Activated T-cell treated with anti-CD3 and anti-CD28 coated beads for 4 hours (primary cell): ENCODE results near the gene PROSER3.

Source experiments
- DNase-seq: peaks from one replicate; pipeline ENCODE4 v3.0.0-alpha.2; 2020

PROSER3 gene

DNA sequence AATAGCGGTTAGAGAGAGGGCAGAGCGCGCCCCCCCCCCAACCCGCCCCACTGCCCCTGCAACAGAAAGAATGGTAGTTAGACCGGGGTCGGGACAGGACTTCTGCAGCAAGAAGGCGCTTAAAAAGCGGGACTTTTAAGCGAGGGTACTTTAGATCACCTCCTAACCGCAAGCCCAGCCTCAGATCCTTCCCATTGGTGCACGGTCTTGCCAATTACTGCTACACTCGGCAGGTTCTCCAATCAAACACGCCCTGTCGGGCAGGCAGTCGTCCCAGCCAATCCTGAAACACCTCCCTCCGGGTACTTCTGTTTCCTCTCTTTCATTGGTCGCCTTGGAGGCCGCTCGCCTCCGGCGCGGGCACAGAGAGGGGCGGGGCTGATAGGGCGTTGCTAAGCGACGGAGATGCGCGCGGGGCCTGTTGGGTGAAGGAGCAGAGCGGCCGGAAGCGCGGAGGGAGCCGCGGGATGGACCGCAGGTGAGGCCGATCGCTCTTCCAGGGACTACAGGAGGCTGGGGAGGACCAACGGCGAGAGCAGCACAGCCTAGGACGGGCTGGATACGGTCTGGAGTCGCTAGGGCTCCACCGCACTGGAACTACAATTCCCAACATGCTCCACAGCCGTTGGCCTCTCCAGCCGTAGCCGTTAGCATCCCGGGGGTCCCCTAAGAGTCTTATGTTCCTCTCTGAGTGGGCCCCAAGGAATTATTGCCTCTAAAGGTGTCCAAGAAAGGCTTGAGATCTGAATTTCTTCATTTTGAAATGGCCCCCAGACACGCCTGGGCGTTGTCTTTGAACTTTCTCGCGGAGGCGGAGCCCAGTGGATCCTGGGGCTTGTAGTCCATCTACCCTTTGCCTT lies at the start of gene PROSER3:
Gene PROSER3 (plus strand): TSS at position 428 of the 860 bp plus-strand sequence. CDS start 40 bp downstream, at position 468.
- peak; percentile 98 for DNase-seq

DNA sequence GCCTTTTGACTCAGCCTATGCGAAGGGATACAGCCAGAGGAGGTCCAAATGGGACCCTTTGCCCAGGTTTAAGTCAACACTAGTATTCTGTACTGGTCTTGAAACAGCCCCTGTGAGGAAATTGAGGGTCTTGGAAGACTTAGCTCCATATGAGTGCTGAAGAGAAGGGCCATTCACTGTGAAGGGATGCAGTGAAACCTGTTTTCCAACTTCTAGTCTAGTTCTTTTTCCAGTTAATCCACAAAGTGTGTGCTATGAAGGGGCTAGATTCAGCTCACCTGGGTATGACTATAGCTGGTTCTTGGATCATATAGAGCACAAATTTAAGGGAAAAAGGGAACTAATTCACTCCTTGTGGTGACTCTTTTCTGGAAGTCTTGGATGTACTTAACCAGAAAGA lies 49.6 kb upstream of the PROSER3 start:
- no peak for DNase-seq

DNA sequence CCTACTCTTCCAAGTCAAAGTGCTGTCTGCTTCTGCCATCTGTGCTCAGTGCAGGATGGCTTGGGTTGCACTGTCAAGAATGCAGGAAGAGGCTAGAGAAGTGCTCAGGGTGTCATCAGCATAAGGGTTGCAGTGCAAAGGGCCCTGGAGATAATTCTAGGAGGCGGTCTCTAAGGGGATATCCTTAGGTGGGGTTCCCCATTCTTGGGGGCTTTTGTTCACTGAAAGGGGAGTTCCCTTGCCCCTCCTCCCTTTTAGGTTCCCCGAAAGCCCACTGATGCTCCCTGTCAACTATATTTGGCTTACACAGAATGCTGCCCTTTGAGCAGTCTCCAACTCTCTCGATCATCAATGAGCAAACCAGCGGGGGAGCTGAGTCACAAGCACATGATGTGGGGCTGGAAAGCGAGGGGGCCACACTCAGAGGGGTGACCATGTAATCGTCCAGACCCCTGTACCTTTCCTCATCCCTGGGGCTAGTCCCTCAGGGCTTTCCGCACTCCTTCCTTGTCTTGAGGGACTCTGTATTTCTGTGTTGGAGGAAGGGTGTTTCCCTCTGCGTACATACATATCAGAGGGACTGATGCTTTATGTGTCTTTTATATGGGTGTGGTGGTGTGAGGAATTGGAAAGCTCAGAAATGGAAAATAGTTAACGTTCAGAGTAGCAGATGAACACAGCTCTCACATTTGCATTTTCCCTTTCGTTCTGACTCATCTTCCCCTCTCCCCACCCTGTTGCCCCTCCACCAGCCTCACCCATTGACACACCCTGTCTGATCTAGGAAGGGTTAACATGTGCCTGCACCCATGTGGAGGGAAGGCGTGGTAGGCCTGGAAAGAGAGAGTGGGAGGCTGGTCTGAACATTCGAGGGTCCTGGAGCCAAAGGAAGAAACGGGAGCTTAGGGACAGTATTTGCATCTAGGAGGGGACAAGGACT lies 46.9 kb upstream of the PROSER3 start:
- DNase-seq: peak; percentile 43

DNA sequence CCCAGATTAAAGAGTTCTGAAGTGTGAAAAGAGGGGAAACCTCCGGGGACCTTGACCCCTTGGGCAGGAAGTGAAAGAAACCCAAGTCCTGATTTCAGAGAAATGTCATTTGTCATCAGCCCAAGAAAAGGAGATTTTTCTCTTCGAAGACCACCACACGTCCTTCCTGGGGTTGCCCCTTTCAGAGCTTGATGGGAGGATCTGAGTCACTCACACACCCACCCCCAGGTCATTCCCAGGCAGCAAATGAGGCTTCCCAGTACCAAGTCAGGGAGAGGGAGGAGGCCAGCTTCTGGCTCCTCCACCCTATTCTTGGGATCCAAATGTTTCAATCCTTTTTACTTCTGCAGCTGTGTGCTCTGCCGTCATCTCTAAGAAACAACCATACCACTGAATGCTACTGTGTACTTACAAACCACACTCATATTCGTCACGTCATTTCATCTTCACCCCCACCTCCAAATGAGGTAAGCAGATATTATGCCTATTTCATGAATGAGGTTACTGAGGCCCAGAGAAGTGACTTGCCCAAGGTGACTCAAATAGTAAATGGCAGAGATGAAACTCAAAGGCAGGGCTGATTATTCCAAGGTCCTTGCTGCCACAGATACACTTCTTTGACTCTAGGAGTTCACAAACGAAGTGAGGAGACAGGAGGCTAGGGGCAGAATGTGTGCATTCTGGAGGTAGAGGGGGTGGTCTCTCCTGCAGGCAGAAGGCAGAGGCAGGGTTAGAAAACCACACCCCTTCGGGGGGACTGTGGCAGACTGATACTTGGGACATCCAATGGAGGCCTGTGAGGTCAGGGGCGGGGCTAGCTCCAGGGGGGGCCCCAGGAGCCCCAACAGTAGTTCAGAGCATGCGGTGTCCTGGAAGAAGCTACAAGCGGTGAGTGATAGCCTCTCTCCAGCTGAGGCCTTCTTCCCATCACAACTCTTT lies 45.1 kb upstream of the PROSER3 start:
- DNase-seq: no peak

DNA sequence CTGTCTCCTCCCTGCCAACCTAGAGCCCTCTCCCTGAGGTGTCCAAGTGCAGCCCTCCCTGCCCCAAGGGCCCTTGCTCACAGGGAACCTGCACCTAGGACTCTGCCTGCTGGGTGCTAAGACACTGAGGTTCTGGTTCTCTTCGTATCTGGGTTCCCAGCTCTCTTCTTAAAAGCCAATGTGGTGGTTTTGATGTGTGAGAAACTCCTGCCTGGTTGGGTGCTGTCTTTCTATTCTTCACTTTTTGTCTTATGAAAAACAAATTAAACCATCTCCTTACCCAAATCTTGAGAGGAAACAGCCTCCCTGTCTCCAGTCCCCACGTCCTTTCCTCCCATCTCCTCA lies 44.5 kb upstream of the PROSER3 start:
- DNase-seq: no peak

DNA sequence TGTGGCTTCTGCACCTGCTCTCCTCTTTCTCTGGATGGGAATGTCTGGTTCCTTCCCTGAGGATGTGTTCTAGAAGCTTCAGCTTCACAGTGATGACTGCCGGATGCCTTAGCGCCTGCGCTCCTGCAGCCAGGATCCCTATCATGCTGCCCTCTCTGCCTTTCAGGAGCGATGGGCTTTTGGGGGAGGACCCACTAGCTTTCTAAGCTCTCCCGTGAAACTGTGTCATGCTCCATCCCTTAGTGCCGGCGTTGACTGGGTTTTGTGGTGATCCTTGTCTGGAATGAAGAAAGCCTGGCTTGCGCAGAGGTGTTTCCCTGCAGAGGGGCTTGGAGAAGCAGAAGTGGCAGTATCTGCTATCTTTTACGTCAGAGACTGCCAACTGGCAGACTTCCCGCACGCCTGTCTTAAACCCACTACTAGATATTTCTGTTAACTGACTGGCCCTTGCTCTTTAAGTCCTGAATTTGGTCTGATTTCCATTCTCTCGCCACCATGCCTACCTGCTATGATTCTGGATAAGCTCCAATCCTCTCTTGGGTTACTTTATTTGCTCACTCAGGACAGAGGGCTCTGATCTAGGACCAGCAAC lies 44.0 kb upstream of the PROSER3 start:
- DNase-seq: no peak

DNA sequence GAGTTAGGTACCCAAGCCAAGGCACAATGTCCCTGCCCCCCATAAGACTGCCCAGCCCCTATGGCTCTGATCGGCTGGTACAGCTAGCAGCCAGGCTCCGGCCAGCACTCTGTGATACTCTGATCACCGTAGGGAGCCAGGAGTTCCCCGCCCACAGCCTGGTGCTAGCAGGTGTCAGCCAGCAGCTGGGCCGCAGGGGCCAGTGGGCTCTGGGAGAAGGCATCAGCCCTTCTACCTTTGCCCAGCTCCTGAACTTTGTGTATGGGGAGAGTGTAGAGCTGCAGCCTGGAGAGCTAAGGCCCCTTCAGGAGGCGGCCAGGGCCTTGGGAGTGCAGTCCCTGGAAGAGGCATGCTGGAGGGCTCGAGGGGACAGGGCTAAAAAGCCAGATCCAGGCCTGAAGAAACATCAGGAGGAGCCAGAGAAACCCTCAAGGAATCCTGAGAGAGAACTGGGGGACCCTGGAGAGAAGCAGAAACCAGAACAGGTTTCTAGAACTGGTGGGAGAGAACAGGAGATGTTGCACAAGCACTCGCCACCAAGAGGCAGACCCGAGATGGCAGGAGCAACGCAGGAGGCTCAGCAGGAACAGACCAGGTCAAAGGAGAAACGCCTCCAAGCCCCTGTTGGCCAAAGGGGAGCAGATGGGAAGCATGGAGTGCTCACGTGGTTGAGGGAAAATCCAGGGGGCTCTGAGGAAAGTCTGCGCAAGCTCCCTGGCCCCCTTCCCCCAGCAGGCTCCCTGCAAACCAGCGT lies 43.2 kb upstream of the PROSER3 start:
- no peak for DNase-seq

DNA sequence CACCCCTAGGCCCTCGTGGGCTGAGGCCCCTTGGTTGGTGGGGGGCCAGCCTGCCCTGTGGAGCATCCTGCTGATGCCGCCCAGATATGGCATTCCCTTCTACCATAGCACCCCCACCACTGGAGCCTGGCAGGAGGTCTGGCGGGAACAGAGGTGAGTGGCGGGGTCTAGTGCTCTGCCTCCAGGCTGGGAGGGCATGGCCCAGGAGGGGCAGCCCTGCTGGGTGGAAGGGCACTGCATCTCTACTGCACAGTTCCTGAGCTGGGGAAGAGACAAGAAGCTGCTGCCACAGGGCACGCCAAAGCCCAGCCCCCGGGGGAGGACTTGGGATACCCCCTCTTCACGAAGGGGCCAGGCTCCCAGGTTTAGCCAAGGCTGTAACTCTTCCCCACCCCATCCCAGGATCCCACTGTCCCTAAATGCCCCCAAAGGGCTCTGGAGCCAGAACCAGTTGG lies 42.6 kb upstream of the PROSER3 start:
- no peak for DNase-seq

DNA sequence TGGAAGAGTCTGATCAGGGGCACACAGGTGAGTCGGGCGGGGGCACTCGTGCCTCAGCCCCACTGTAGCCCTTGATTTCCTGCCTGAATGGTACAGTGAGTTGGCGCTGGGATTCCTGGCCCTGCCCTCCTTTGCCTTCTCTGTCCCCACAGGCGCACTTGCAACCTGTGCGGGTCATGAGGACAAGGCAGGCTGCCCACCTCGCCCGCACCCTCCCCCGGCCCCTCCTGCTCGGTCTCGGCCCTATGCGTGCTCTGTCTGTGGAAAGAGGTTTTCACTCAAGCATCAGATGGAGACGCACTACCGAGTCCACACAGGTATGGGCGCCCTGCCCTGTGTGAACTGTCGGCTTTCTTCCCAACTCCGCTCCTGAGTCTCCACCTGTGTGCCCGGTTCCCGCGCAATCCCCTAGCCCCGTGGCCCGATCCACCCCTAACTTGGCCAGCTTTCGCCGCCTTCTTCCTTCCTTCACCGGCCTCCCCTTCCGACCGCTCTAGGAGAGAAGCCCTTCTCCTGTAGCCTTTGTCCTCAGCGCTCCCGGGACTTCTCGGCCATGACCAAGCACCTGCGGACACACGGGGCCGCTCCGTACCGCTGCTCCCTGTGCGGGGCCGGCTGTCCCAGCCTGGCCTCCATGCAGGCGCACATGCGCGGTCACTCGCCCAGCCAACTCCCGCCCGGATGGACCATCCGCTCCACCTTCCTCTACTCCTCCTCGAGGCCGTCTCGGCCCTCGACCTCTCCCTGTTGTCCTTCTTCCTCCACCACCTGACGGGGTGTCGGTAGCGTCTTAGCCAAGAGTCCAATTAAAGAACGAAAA lies 41.8 kb upstream of the PROSER3 start:
- DNase-seq: no peak

DNA sequence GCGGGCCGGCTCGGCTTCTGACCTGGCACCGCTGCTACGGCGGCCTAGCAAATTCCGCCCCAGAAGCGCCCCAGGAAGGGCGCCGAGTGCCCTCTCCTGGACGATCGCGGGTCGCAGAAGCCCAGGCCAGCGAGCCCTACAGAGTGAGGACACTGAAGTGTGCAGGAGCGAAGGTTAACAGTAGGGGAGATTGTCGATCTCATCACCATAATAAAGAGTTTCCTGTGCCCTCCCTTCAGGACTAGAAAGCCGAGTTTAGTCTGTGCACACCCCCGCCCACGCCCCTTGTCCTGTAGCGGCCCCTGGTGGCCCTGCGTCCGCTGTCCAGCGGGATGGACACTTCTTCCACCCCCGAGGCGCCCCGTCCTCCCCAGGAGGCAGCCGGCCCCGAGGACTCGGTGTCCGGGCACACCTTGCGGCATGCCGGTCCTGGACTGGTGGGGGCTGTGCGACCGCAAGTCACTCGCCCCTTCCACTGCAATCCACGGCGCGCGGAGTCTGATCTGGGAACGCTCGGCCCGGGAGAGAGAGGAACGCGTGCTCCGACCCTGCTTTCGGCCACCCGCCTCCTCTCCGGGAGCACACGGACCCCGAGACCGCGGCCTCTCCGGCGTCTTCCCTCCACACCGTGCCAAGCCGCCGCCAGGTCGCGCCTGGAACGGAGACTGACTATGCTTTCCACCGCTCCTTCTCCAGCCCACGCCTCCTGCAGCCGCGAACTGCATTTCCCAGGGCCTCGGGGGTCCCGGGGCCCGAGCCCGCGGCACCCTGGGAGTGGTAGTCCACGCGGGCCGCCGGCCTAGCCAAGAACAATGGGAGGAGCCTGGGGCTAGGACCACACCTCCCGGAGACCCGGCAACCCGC lies 40.9 kb upstream of the PROSER3 start:
- DNase-seq: peak; percentile 91

DNA sequence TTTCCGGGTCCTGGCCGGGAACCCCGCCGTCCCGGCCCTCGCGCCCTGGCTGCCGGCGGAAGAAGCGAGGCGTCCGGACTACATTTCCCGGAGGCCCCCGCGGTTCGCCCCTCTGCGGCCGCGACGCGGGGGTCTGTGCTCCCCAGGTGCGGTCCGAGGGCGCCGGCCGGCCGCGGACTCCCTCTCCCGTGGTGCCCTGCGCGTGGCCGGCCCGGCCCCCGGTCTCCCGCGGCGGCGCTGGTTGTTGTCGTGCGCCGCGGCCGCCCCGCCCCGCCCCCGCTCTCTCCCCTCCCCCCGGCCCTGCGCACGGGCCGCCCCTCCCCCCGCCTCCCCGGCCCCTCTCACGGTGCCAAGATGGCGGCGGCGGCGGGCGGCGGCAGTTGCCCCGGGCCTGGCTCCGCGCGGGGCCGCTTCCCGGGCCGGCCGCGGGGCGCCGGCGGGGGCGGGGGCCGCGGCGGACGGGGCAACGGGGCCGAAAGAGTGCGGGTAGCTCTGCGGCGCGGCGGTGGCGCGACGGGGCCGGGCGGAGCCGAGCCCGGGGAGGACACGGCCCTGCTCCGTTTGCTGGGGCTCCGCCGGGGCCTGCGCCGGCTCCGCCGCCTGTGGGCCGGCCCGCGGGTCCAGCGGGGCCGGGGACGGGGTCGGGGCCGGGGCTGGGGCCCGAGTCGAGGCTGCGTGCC lies 40.2 kb upstream of the PROSER3 start, which contains the start of gene KMT2B:
Gene KMT2B (plus strand): TSS at position 339 of the 680 bp plus-strand sequence. CDS start 16 bp downstream, at position 355.
- no peak for DNase-seq

DNA sequence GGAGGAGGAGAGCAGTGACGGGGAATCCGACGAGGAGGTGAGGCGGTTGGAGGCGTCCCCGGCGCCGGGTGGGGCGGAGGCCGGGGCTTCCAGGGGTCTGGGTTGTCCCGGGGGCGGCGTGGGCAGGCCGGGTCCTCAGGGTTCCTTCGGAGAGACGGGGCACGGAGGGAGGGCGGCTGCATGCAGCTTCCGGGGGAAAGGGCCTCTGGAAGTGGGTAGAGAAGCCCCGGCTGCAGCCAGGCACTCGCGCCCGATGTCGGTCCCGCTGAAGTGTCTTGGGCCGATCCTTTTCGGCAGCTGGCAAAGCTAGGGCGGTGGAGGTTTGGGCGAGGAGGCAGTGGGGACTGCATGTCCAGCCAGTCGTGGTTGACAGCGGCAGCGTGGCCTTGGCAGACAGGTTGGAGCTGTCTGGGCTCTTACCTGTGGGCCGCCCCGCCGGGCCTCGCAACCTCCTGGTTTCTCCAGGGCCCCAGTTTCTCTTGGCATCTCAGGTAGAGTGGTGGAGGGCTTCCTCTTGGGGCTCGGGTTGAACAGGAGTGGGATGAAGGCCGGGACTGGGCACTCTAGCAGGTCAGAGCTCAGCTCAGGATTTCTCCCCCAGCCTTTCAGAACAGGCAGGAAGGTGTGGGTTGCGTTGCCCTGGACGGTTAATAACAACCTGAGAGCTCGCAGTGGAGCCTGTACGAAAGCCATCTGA lies 39.5 kb upstream of the PROSER3 start:
- DNase-seq: peak; percentile 51

DNA sequence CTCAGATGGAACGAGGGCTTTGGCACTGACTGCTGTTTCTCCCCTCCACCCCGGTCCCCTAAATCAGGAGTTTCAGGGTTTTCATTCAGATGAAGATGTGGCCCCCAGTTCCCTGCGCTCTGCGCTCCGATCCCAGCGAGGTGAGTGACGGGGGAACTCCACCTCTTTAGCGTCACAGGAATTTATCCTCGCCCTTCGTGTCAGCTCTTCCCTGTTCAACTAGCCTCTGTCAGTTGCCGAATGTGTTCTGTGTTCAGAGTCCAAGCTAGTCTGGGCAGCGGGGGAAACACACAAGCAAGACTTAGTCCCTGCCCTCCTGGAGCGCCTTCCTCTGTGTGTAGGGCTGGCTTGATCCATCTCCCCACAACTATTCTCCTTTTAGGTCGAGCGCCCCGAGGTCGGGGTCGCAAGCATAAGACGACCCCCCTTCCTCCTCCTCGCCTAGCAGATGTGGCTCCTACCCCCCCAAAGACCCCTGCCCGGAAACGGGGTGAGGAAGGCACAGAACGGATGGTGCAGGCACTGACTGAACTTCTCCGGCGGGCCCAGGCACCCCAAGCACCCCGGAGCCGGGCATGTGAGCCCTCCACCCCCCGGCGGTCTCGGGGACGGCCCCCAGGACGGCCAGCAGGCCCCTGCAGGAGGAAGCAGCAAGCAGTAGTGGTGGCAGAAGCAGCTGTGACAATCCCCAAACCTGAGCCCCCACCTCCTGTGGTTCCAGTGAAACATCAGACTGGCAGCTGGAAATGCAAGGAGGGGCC lies 38.4 kb upstream of the PROSER3 start:
- DNase-seq: no peak

DNA sequence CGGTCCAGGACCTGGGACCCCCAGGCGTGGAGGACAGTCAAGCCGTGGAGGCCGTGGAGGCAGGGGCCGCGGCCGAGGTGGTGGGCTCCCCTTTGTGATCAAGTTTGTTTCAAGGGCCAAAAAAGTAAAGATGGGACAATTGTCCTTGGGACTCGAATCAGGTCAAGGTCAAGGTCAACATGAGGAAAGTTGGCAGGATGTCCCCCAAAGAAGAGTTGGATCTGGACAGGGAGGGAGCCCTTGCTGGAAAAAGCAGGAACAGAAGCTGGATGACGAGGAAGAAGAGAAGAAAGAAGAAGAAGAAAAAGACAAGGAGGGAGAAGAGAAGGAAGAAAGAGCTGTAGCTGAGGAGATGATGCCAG lies 37.8 kb upstream of the PROSER3 start:
- no peak for DNase-seq

DNA sequence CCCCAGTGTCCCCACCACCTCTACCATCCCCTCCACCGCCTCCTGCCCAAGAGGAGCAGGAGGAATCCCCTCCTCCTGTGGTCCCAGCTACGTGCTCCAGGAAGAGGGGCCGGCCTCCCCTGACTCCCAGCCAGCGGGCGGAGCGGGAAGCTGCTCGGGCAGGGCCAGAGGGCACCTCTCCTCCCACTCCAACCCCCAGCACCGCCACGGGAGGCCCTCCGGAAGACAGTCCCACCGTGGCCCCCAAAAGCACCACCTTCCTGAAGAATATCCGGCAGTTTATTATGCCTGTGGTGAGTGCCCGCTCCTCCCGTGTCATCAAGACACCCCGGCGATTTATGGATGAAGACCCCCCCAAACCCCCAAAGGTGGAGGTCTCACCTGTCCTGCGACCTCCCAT lies 37.3 kb upstream of the PROSER3 start:
- no peak for DNase-seq

DNA sequence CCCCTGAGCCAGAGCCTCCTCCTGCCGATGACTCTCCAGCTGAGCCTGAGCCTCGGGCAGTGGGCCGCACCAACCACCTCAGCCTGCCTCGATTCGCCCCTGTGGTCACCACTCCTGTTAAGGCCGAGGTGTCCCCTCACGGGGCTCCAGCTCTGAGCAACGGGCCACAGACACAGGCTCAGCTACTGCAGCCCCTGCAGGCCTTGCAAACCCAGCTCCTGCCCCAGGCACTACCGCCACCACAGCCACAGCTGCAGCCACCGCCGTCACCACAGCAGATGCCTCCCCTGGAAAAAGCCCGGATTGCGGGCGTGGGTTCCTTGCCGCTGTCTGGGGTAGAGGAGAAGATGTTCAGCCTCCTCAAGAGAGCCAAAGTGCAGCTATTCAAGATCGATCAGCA lies 36.6 kb upstream of the PROSER3 start:
- DNase-seq: no peak

DNA sequence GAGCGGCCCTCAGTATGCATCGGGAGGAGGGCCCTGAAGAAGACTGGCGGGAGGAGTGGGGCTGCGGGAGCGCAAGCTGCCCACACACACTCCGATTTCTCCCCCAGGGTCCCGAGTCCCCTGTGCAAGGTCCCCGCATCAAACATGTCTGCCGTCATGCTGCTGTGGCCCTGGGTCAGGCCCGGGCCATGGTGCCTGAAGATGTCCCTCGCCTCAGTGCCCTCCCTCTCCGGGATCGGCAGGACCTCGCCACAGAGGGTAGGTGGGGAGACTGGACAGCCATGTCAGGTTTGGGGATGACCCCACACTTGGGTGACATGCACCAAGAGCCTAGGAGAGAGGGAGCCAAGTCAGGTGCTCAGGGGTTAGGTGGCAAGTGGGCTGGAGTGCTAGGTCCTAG lies 35.5 kb upstream of the PROSER3 start:
- DNase-seq: no peak
